Measurements from ENCODE around the gene KCTD17.
"Not testable (repeated sequence)": the region's sequence is repeated elsewhere in the genome, so short reads cannot be mapped to it uniquely, and the experiment has no call there.

The KCTD17 gene

DNA sequence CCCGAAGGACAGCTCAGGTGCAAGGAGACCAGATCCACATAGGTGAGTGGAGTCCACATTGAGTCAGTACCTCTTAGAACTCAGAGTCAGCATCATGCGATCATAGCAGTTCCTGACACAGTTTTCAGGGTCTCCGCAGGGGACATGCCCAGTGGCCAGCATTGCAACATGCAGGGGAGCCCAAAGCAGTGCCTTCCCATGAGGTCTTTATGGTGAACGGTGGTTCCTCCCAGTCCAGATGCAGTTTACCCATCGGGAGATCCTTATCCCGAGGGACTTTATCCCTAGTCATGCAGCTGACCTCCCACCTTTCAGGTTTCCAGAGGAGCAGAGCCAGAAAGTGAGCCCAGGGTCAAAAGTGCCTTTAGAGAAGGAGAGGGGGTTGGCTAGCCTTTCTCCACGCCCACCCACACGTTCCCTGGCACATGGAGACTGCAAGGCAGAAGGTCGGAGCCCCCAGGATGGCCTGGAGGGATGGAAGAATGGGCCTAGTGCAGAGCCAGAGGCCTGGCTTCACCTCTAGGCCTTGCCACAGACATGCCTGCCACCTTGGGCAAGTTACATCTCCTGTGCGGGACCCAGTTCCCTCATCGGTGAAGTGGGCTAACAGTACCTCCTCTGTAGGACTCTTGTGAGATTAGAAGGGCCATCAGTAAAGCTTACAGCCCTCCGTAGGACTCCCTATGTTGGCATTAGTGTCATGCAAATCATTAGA lies 6.4 kb downstream of the KCTD17 start:
- DNase-seq (ENCODE audit: insufficient read length, low spot score) (no peak), FAIRE-seq (no peak)

DNA sequence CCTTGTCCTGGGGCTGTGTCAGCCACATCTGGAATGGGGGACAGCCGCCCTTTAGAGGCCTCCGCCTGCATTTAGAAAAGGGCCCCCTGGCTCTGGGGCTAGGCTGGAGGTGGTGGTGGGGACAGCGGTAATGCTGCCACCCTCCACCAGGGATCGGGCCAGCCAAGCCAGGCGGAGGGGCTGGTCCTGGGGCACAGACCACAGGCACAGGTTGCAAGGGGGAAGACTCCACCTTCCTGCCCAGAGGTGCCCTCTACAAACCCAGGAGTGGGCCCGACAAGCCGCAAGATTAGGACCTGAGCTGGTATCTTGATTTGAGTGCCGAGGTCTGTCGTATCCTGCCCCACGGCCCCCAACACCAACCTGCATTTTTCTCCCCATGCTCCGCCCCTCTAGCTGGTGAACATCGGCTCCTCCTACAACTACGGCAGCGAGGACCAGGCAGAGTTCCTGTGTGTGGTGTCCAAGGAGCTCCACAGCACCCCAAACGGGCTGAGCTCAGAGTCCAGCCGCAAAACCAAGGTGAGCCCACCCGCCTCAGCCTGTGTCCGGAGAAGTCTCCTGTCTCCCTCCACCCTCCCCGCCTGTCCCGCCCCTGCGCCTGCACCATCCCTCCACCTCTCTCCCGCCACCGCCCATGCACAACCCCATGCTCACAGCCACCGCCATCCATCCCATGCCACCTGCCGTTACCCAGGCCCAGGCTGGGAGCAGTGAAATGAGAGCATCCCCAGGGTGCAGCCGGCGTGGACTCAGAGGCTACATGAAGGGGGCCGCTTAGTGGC lies 7.6 kb downstream of the KCTD17 start:
- DNase-seq (ENCODE audit: insufficient read length, low spot score) (no peak), FAIRE-seq (no peak)

DNA sequence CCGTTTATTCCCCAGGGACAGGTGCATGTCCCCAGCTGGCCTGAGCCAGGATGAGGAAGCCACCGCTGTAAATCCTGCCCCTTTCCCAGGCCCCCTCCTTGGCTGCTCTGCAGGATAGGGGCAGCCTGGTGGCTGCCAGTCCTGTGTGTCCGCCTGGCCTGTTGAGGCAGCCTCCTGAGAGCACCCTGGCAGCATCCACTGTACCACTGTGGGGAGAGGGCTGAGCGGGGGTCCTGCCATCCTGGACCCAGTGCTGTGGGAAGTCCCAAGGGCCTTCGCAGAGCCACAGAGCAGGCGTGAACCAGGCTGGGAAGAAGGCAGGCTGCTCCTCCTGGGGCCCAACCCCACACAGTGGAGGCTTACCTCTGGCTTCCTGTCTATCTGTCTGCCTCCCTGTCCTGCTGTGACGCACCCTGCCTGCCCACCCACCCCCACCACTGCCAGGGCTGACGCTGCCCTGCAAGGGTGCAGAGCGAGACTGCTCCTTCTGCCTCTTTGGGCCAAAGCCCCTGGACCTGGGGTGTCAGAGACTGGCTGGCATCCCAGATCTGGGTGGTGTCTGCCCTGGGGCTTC lies 8.4 kb downstream of the KCTD17 start:
- DNase-seq (ENCODE audit: insufficient read length, low spot score): no peak
- FAIRE-seq: no peak

DNA sequence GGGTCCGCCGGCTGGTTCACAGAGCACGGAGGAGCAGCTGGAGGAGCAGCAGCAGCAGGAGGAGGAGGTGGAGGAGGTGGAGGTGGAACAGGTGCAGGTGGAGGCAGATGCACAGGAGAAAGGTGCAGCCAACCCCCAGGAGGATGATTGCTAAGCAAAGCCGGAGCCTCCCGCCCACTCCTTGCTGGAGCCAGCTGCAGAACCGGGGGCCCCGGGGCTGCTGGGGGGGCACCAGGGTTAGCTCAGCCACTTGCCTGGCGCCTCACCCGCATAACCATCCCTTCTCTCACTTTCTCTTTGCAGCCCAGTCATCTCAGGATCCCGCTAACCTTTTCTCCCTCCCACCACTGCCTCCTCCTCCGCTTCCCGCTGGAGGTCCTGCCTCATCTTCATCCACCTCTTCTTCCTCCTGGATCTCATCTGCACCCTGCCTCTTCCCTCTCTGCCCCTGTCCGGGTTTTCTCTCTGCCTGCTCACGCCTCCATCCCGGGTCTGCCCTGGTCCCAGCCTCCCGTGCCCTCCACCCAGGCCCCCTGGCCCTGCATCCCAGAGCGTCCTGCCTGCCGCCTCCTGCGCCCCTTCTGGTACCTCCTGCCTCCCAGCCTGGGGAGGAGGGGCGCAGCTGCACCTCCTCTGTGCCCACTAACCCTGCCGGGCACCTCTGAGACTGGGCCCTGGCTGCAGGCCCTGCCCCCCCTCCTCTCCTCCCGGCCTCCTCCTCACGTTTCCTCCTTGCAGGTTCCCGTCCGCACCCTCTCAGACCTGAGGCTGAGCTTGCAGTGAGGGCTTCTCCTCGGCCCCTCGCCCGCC lies 9.5 kb downstream of the KCTD17 start:
- FAIRE-seq (no peak), DNase-seq (ENCODE audit: insufficient read length, low spot score) (no peak)

DNA sequence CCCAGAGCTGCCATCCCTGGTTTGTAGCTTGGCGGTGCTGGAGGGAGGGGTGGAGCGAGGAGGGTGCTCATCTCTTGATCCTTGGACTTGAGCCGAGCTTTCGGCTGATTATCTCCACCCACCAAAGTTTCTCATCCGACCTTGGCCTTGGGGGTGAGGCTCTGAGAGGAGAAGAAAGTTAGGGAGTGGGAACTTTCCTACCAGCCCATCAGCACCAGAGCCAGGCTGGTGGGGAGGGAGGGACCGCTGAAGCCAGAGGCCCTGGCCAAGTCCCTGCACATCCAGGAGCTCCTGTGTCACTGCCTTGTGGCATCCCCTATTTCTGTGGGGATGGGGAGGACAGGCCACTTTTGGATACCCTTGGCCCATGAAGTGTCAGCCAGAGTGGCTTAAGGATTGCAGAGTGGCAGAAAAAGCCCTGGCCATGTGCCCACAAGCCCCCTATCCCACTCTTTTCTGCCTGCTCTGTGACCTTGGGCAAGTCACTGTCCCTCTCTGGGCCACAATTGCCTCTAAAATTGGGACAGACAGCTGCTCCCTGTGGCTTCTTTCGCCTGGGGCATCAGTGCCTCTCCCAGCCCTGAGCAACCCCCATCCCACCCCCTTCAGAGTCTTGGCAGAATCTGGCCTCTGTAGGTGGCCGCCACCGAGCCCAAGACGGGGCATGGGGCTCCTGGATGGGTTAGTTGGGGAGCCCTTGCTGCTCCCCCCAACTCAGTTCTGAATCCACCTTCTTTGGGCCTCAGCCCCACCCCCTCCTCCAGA lies 10.3 kb downstream of the KCTD17 start:
- DNase-seq (ENCODE audit: insufficient read length, low spot score): no peak
- no peak for FAIRE-seq

DNA sequence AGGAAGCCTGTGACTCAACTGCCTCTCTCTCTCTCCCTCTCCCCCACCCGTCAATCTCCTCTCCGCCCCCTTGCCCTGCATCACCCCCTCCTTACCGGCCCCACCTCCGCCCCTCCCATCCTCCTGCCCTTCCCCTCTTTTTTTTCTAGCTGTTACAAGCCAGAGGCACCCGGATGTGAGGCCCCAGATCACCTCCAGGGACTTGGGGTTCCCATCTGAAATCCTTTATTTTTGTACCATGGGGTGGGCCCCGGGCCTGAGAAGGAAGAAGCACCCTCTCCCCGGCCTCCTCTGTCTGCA lies 10.8 kb downstream of the KCTD17 start:
- FAIRE-seq (no peak), DNase-seq (ENCODE audit: insufficient read length, low spot score) (no peak)

DNA sequence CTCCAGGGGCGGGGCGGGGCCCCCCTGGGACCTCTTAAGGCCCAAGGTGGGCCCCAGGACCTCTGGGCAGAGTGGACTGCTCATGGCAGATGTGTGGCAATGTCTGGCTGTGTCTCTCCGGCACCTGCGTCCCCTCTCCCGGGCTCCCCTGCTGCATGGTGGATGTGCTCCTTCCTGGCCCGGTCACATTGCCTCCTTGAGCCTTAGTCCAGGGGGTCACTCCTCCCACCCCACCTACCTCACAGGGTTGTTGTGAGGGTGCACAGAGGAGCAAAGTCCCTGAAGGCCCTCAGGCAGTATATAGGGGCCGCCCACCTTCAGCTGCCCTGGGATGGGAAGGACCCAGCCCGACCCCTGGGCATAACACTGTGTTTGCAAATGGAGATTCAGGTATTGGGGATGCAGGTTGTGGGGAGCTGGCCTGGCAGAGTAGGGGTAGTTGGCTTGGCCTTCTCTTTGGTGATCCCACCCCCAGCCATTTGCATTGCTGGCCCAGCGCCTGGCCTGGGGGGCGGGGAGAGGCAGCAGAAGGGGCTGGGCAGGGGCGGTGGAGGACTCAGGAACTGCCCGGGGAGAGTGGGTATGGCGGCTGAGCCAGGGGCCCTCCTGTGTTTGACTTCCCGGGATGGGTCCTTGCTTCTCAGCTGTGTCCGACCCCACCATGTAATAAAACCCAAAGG lies 11.3 kb downstream of the KCTD17 start:
- FAIRE-seq: no peak
- DNase-seq (ENCODE audit: insufficient read length, low spot score): no peak

DNA sequence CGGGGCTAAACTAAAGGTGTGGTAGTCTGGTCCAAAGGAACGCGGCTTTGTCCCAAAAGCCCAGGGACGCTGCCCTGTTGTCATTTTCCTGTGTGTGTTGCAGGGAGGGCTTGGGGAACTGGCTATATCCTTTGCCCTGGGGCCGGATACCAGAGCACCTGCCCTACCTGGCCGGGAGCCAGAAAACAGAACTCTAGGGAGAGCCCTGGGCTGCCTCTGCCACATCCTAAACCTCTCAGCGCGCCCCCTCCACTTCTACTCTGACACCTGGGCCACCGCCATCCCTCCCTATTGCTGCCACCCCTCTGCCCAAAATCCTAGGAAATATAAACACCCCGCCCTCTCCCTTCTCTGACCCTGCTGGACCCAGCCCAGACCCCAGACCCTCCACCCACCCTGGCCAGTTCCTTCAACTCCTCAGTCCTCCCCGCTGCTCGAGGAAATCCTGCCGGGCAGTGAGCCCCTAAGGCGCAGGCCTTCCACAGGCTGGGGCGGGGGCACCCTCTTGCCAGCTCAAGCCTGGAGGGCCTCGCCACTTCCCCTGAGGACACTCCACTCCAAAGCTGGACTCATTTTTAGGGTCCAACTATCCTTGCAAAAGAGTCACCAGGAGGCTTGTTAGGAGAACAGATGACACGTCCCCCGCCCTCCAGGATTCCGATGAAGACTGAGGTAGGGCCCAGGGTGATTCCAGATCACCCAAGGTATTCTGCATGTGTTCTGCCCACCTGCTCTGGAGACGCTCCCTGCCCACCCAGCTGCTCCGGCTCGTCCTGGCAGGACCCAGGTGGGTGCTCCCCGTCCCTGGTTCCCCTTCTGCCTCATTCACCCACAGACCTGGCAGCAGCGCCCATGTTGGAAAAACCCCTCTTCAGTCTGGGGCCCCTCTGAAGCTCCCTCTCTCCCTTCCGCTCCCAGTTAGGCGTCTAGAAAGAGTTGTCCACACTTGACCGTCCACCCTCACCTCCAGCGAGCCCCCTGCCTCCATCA lies 12.2 kb downstream of the KCTD17 start:
- DNase-seq (ENCODE audit: insufficient read length, low spot score) (no peak), FAIRE-seq (no peak)

DNA sequence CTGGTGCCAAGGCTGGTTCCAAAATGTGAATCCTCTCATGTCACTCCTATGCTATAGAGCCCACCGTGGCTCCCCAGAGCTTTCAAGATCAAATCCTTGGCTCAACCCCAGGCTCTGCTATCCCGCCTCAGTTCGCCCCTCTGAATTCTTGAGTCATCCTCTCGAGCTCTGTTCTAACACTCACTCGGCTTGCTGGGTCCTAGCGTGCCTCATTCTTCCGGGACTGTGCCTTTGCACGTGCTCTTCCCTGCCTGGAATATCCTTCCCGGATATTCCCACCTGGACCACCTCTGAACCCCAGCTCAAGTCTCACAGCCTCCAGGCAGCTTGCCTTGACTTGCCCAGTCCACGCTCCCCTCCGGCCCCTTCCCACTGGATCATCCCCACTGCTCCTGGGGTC lies 13.0 kb downstream of the KCTD17 start:
- FAIRE-seq: no peak
- no peak for DNase-seq (ENCODE audit: insufficient read length, low spot score)

DNA sequence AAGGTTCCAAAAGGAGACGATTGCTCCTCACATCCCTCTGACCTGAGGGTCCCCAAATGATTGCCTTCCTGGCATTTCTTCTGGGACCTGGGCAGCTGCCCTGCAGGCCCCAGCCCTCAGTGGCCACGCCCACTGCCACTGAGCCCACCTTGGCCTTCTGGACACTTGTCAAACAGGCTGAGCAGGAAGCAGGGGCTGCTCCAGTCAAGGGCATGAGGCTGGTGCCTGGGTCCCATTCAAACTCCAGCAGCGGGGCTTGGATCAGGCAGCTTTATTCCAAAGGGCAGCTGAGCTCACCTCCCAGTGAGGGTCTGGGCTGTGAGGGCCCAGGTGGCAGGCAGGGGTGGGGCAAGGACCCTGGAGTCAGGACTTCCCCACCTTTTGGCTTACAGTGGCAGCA lies 13.6 kb downstream of the KCTD17 start:
- DNase-seq (ENCODE audit: insufficient read length, low spot score) (no peak), FAIRE-seq (no peak)

DNA sequence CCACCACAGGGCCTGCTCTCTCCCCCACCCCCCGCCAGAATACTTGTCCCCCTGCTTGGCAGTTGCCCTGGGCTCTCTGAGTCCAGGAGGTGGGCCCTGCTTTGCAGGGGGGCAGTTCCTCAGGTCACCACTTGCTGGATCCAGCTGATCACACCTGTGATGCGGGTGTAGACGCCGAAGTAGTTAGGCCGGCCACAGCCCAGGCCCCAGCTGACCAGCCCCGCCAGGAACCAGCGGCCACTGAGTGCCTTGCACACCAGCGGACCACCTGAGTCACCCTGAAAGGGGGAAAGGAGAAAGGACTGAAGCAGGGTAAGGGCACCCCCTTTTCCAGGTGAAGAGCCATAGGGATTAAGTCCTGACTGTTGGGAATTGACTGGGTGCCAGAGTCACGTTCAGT lies 14.4 kb downstream of the KCTD17 start:
- no peak for FAIRE-seq
- DNase-seq (ENCODE audit: insufficient read length, low spot score): no peak

DNA sequence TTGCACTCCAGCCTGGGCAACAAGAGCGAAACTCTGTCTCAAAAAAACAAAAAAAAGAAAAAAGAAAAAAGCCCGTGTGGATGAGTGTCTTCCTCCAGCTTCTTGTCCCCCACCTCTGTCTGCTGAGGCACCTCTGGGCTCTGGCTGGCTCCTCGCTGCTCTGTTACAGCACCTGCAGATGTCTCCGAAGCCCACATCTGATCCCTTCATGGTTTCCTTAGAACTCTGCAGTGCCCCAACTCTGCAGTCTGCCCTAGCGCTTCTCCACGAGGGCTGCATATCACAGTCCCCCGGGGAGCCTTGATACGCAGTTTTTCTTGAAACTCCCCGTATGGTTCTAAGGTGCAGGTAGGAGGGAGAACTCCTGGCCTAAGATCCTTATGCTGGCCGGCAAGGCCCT lies 15.9 kb downstream of the KCTD17 start:
- FAIRE-seq: no peak
- no peak for DNase-seq (ENCODE audit: insufficient read length, low spot score)

DNA sequence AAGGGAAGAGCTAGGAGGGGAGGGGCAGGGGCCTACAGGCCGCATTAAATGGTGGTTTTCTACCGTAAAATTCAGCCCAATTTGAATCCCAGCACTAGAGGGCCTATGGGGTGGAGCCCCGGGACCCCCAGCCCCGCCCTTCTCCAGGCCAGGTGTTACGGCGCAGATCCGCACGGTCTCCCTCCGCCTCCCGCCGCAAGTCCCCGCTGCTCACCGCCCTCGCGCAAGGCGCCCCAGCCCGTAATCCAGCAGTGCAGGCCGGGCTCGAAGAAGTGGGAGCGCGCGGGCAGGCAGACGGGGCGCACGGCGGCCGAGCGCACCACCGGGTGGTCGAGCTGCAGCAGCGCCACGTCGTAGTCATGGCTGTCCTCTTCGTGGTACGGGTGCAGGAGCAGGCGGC lies 17.3 kb downstream of the KCTD17 start:
- DNase-seq (ENCODE audit: insufficient read length, low spot score) (no peak), FAIRE-seq (no peak)

DNA sequence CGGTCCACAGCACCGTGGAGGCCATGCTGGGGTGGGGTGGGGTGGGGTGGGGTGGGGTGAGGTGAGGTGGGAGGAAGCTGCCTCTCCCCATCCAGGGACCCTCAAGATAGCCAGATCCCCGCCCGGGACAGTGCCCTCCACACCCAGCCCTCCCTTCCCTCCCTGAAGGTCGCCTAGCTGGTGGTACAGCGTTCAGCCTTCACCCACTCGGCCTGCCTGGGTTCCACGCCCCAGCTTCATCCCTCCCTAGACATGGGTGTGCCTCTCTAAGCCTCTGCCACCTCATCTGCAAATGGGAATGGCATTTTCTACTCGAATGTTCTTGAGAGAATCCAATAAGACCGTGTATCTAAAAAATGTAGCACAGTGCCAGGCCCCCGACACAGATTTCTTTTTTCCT lies 17.8 kb downstream of the KCTD17 start:
- no peak for FAIRE-seq
- DNase-seq (ENCODE audit: insufficient read length, low spot score): no peak

DNA sequence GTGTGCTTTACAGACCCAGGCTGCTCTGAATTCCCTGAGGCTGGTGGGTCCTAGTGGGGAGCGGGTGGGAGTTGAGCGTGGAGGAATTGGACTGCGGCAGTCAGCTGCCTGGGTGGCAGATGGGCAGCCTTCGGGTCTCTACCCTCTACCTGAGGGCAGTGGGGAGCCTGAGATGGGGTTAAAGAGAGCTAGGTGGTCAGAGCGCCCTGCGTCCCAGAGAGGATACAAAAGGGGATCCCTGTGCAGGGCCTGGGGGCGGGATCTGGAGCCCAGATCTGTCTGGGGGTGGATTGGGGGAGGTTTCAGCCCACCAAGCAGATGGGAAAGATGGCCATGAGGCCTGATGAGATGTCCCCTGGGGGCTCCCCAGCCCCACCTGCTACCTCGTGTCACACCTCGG lies 18.2 kb downstream of the KCTD17 start:
- no peak for FAIRE-seq
- DNase-seq (ENCODE audit: insufficient read length, low spot score): no peak

DNA sequence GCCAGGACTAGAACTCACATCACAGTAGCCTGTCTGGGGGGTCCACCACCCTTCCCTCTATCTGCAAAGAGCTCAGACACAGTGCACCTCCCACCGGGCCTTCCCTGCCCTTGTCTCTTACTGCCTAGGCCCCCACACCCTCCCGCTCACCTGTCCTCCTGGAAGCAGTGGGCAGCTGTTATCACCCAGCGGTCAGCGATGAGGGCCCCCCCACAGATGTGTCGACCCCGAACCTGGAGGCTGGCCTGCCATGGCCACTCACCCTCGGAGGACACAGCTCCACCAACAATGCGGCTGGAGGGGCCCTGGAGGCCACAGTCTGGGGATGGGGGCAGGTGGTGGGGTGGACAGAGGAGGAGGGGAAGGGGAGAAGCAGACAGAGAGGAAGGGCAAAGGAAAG lies 18.8 kb downstream of the KCTD17 start:
- DNase-seq (ENCODE audit: insufficient read length, low spot score) (no peak), FAIRE-seq (no peak)

DNA sequence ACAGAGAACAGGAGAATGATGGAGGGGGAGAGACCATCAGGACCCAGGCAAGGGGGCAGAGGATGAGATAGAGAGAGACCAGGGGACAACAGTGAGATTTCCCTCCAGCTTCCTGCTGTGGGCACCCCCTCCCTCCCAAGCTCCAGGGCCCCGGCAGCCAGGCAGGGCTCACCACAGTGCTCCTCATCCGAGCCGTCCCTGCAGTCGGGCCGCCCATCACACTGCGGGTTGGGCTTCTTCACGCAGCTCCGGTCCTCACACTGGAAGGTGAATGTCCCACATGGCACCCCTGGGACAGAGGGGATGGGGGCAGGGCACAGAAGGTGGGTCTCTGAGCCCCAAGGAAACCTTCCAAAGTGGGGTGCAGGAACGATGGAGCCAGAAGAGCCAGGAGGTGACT lies 19.2 kb downstream of the KCTD17 start:
- DNase-seq (ENCODE audit: insufficient read length, low spot score): no peak
- no peak for FAIRE-seq

DNA sequence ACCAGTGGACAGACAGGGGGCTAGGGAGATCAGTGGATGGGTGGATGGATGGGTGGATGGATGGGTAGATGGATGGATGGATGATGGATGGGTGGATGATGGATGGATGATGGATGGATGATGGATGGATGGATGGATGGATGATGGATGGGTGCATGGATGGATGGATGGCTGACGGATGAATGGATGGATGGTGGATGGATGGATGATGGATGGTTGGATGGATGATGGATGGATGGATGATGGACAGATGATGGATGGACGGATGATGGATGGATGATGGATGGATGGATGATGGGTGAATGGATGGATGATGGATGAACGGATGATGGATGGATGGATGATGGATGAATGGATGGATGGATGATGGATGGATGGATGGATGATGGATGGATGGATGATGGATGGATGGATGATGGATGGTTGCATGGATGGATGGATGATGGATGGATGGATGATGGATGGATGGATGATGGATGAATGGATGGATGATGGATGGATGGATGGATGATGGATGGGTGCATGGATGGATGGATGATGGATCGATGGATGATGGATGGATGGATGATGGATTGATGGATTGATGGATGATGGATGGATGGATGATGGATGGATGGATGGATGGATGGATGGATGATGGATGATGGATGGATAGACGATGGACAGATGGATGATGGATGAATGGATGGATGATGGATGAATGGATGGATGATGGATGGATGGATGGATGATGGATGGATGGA lies 20.5 kb downstream of the KCTD17 start:
- FAIRE-seq: peak; percentile 76
- DNase-seq (ENCODE audit: insufficient read length, low spot score): not testable (repeated sequence)
